GM12892 (cell line): Measurements from ENCODE around the gene IMPDH1.

Experiments
- DNase-seq: peaks from one replicate; pipeline ENCODE4 v3.0.0; 2011; ENCODE audit not compliant: insufficient read length
- FAIRE-seq: peaks from 2 replicates; lab custom pipeline; 2011; peaks lifted over from hg19 to GRCh38; lab: Jason Lieb, UNC
- POLR2A ChIP-seq: IDR thresholded peaks from 2 replicates; pipeline ENCODE4 v1.6.1; 2011; ENCODE audit warnings: low read depth, low read length, control low read depth
- POLR2AphosphoS5 ChIP-seq: IDR thresholded peaks from 2 replicates; pipeline ENCODE4 v1.6.1; 2011; ENCODE audit warnings: low read depth, low read length, control low read depth
- TAF1 ChIP-seq: IDR thresholded peaks from 2 replicates; pipeline ENCODE4 v1.6.1; 2011; ENCODE audit warnings: low read depth, mild to moderate bottlenecking, control low read depth, low read length, borderline replicate concordance

Gene IMPDH1

GRCh38 chr7:128361411-128362379 lies 48.1 kb downstream of the IMPDH1 start, which contains the start of gene PRRT4:
Gene PRRT4, minus strand, starts transcription at chr7:128361690.
- DNase-seq (peak; percentile 50), FAIRE-seq (no peak)
- TF ChIP-seq POLR2A (no peak), TAF1 (no peak), POLR2AphosphoS5 (no peak)

- DNase-seq (no peak), FAIRE-seq (no peak)
- TF ChIP-seq POLR2A = no peak
- no peak for TF ChIP-seq TAF1
- TF ChIP-seq POLR2AphosphoS5 = no peak
Observed at GRCh38 chr7:128360359-128360678, 49.5 kb downstream of the IMPDH1 start.

- no peak for TF ChIP-seq POLR2AphosphoS5
- no peak for TF ChIP-seq POLR2A
- TF ChIP-seq TAF1 = no peak
- no peak for DNase-seq
- FAIRE-seq = no peak
Observed at GRCh38 chr7:128359939-128360338, 49.8 kb downstream of the IMPDH1 start.

- no peak for FAIRE-seq
- DNase-seq = no peak
- TF ChIP-seq POLR2A = no peak
- TF ChIP-seq TAF1 = no peak
- TF ChIP-seq POLR2AphosphoS5 = no peak
Observed at GRCh38 chr7:128359336-128359735, 50.4 kb downstream of the IMPDH1 start.

- TF ChIP-seq TAF1 (no peak), POLR2AphosphoS5 (no peak), POLR2A (no peak)
- DNase-seq (no peak), FAIRE-seq (no peak)
Observed at GRCh38 chr7:128358233-128358632, 51.5 kb downstream of the IMPDH1 start.

- FAIRE-seq = no peak
- no peak for TF ChIP-seq POLR2A
- TF ChIP-seq TAF1 = no peak
- no peak for TF ChIP-seq POLR2AphosphoS5
Observed at GRCh38 chr7:128357217-128357613, 52.6 kb downstream of the IMPDH1 start.

GRCh38 chr7:128356546-128357216 lies 53.1 kb downstream of the IMPDH1 start:
- FAIRE-seq = no peak
- DNase-seq = no peak
- TF ChIP-seq POLR2AphosphoS5 (no peak), POLR2A (no peak), TAF1 (no peak)

More at GRCh38 chr7:128357217-128357613, 52.6 kb downstream of the IMPDH1 start:
- no peak for DNase-seq

- no peak for TF ChIP-seq POLR2A
- no peak for TF ChIP-seq POLR2AphosphoS5
- no peak for TF ChIP-seq TAF1
- DNase-seq = no peak
- FAIRE-seq = no peak
Observed at GRCh38 chr7:128353610-128354009, 56.2 kb downstream of the IMPDH1 start.

GRCh38 chr7:128353189-128353588 lies 56.6 kb downstream of the IMPDH1 start:
- FAIRE-seq (no peak), DNase-seq (no peak)
- TF ChIP-seq POLR2A (no peak), POLR2AphosphoS5 (no peak), TAF1 (no peak)

GRCh38 chr7:128352636-128353035 lies 57.1 kb downstream of the IMPDH1 start:
- no peak for DNase-seq
- TF ChIP-seq POLR2A (no peak), TAF1 (no peak), POLR2AphosphoS5 (no peak)
- FAIRE-seq = no peak

GRCh38 chr7:128352153-128352537 lies 57.6 kb downstream of the IMPDH1 start:
- no peak for TF ChIP-seq POLR2A
- TF ChIP-seq TAF1 = no peak
- no peak for TF ChIP-seq POLR2AphosphoS5
- FAIRE-seq (no peak), DNase-seq (no peak)

- TF ChIP-seq POLR2AphosphoS5 (no peak), TAF1 (no peak), POLR2A (no peak)
- FAIRE-seq (no peak), DNase-seq (no peak)
Observed at GRCh38 chr7:128351296-128352152, 58.3 kb downstream of the IMPDH1 start.
